ENCODE measurements around the gene ADAM23.

ADAM23 gene

DNA sequence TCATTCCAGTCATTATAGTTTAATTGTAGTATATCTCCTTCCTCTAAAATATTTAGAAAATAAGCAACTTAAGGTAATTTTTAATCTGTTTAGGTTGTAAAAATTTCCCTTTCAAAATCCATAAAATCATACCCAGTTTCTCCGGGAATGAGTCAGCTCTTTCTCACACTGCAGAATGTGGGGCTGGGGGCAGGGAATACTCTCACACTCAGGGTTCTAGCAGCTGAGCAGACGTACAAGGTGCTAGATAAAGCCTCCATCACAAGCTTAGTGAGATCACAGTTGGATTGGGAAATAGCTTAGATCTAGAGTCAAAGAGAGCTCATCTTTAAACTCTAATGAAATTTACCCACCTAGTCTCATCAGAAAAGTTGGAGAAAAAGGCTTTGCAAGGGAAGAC, 119.0 kb downstream of the ADAM23 start:
- DNase-seq (ENCODE audit: low spot score in 2 of 2) = no peak
- H3K27me3 Mint-ChIP-seq = no peaks in the 10 kb centered on the region
- ATAC-seq (replicated peaks; ENCODE audit: extremely low read depth, poor library complexity, severe bottlenecking) = no peak
- no peaks in the 10 kb centered on the region for H3K36me3 Mint-ChIP-seq (ENCODE audit: insufficient read depth)
- no peak overlapping the region for H3K27ac Mint-ChIP-seq (ENCODE audit: low read depth)
- no peaks in the 10 kb centered on the region for H3K9me3 Mint-ChIP-seq
- no peak overlapping the region for H3K4me3 Mint-ChIP-seq
- no peaks in the 10 kb centered on the region for H3K4me1 Mint-ChIP-seq

DNA sequence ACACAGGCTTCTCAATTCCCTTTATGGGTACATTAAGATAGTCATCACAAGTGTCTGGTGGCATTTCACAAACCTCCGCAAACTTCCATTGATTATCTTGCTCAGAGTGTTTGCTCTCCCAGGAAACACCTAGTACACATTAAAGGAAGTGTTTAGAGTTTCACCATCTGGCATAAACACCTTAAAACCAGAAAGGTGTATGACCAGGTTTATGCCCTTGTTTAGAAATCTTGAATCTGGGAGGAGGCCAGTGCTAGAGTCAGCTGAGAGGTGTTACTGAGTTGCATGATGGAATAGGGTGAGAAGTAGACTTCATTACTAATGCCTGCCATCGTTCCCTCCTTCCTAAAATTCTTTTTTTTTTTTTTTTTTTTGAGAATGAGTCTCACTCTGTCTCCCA, 120.0 kb downstream of the ADAM23 start:
- Mint-ChIP-seq H3K36me3 (ENCODE audit: insufficient read depth) (no peaks in the 10 kb centered on the region), H3K4me1 (no peaks in the 10 kb centered on the region), H3K27ac (ENCODE audit: low read depth) (no peak overlapping the region), H3K27me3 (no peaks in the 10 kb centered on the region), H3K4me3 (no peak overlapping the region), H3K9me3 (no peaks in the 10 kb centered on the region)
- DNase-seq (ENCODE audit: low spot score in 2 of 2) = no peak
- no peak for ATAC-seq (replicated peaks; ENCODE audit: extremely low read depth, poor library complexity, severe bottlenecking)

DNA sequence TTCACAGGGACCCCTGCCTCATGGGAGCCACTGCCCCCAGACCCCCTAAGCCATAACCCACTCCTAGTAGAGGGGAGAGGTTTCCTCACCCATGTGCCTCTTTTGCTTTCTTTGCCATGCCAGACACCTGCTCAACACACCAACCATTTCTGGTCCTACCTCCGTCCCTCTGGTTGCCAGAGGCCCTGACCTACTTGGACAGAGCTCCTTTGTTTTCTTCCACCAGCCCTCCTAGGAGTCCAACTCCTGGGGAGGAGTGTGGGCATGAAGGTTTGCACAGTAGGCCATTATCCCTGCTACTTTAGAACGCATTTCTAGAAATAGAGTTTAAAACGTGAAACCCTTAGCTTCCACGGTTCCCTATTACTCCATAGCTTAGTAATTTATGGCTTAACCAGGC, 122.3 kb downstream of the ADAM23 start:
- H3K4me3 Mint-ChIP-seq = no peak overlapping the region
- no peaks in the 10 kb centered on the region for H3K9me3 Mint-ChIP-seq
- H3K27me3 Mint-ChIP-seq = no peaks in the 10 kb centered on the region
- no peaks in the 10 kb centered on the region for H3K4me1 Mint-ChIP-seq
- no peaks in the 10 kb centered on the region for H3K36me3 Mint-ChIP-seq (ENCODE audit: insufficient read depth)
- ATAC-seq (replicated peaks; ENCODE audit: extremely low read depth, poor library complexity, severe bottlenecking) (no peak), DNase-seq (ENCODE audit: low spot score in 2 of 2) (no peak)
- no peak overlapping the region for H3K27ac Mint-ChIP-seq (ENCODE audit: low read depth)

DNA sequence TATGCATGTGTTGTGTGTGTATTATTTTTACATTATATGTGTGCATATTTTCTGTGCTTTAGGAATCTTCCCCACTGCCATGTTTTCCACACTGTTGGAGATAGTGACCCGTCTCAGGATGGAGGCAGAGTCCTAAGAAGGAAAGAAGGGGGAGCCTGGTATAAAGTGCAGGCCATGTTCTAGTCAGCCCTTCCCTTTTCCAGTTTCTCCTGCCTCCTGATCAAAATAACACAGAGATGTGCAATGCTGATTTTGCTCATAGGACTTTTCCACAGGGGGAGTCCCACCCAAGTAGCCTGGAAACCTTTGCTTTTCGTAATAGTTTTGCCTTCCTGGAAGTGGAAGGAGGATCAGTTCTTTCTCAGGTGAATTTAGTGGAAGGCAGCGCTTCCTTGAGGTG, 126.1 kb downstream of the ADAM23 start:
- Mint-ChIP-seq H3K4me3 (no peak overlapping the region), H3K27me3 (no peaks in the 10 kb centered on the region), H3K27ac (ENCODE audit: low read depth) (no peak overlapping the region), H3K36me3 (ENCODE audit: insufficient read depth) (no peaks in the 10 kb centered on the region), H3K9me3 (no peaks in the 10 kb centered on the region), H3K4me1 (no peaks in the 10 kb centered on the region)
- ATAC-seq (replicated peaks; ENCODE audit: extremely low read depth, poor library complexity, severe bottlenecking) (no peak), DNase-seq (ENCODE audit: low spot score in 2 of 2) (no peak)

DNA sequence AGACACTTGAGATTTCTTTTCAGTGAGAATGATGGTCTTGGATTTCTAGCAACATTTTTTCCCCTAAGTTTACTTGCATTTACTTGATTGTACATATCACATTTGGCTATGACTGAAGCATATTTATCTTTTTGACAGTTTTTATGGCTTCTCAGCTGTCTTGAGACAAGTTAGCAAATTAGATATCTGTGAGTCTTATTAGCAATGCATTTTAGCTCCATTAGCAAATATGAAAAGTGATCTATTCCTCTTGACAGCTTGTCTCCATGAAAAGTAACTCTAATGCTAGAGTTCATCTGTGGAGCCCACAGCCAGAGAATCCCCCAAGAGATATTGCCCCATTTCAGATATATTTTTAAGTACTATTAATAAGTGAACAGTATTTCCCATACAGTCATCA, 126.9 kb downstream of the ADAM23 start:
- no peaks in the 10 kb centered on the region for H3K4me1 Mint-ChIP-seq
- no peak overlapping the region for H3K4me3 Mint-ChIP-seq
- DNase-seq (ENCODE audit: low spot score in 2 of 2) (no peak), ATAC-seq (replicated peaks; ENCODE audit: extremely low read depth, poor library complexity, severe bottlenecking) (no peak)
- no peak overlapping the region for H3K27ac Mint-ChIP-seq (ENCODE audit: low read depth)
- H3K9me3 Mint-ChIP-seq = no peaks in the 10 kb centered on the region
- H3K27me3 Mint-ChIP-seq = no peaks in the 10 kb centered on the region
- no peaks in the 10 kb centered on the region for H3K36me3 Mint-ChIP-seq (ENCODE audit: insufficient read depth)

DNA sequence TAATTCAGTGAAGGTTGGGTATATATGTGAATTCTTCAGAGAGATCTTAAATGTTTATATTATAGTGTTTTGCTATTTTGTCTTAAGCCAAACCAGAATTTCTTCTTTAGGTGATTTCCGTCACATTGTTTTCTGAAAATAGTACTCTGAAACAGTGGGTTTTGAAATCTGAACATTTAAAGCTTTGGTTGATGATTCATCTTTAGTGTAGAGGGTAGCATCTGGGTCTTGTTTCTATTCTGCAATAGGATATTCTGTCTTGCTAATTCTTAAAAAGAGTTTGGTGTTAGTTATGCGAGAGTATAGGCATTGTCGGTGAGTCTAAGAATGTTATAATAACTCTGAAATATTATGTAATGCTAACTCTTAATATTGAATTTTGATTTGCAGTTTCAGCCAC, 129.4 kb downstream of the ADAM23 start:
- no peaks in the 10 kb centered on the region for H3K27me3 Mint-ChIP-seq
- no peak for ATAC-seq (replicated peaks; ENCODE audit: extremely low read depth, poor library complexity, severe bottlenecking)
- DNase-seq (ENCODE audit: low spot score in 2 of 2) = no peak

DNA sequence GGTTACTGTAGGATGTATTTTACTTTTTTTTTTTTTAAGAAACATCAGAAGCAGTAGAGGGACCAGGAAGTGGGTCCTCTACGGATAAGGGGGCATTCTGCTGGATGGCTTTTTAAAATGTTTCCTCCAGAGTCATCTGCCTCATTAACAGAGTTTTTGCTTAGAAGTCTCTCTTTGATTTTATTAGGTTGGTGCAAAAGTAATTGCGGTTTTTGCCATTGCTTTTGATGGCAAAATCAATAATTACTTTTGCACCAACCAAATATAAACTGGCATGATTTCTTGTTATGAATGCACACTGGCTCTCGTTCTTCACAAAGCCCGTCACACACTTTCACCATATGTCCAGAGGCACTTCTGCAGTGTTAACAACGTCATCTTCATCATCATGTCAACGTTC, 130.5 kb downstream of the ADAM23 start:
- Mint-ChIP-seq H3K27me3 (no peaks in the 10 kb centered on the region), H3K27ac (ENCODE audit: low read depth) (no peak overlapping the region), H3K9me3 (no peaks in the 10 kb centered on the region), H3K4me3 (no peak overlapping the region), H3K4me1 (no peaks in the 10 kb centered on the region), H3K36me3 (ENCODE audit: insufficient read depth) (no peaks in the 10 kb centered on the region)
- ATAC-seq (replicated peaks; ENCODE audit: extremely low read depth, poor library complexity, severe bottlenecking) (no peak), DNase-seq (ENCODE audit: low spot score in 2 of 2) (no peak)

More for the DNA sequence above, 129.4 kb downstream of the ADAM23 start:
- H3K36me3 Mint-ChIP-seq (ENCODE audit: insufficient read depth) = no peaks in the 10 kb centered on the region
- no peak overlapping the region for H3K27ac Mint-ChIP-seq (ENCODE audit: low read depth)
- no peaks in the 10 kb centered on the region for H3K9me3 Mint-ChIP-seq
- no peaks in the 10 kb centered on the region for H3K4me1 Mint-ChIP-seq
- H3K4me3 Mint-ChIP-seq = no peak overlapping the region

DNA sequence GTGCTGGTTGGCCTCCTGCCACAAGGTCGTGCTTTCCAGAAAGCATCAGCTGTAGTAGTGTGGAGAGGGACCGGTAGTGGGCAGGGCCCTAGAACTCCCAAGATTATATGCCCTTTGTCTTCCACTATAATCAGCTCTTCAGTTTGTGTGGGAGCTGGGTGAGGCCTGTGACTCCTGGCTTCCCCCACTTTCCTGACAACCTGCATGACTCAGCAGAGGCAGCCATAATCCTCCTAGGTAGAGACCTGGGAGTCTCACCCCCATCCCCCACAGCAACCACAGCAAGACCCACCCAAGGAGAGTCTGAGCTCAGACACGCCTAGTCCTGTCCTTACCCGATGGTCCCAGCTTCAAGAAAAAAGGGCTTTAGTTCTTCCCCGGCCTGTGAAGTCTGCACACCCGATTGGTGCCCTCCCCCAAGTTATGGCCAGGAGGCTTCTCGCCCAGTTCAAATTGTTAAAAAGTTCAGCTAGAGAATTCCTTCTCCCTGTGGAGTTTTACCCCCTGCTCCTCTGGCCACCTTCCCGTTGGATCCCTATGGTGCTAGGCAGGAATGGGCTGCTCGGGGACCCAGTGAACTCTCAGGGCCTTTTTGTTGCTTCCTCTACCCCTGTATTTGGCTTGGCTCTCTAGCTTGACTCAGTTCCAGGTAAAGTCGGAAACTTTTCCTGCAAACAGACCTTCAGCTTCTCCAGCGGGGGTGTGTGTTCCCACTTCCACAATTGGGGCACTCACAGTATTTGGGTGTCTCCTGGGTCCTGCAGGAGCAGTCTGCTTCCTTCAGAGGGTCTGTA, 141.2 kb downstream of the ADAM23 start:
- H3K36me3 Mint-ChIP-seq (ENCODE audit: insufficient read depth) = no peaks in the 10 kb centered on the region
- DNase-seq (ENCODE audit: low spot score in 2 of 2) (no peak), ATAC-seq (replicated peaks; ENCODE audit: extremely low read depth, poor library complexity, severe bottlenecking) (no peak)
- no peak overlapping the region for H3K4me3 Mint-ChIP-seq
- H3K4me1 Mint-ChIP-seq = no peaks in the 10 kb centered on the region
- H3K27me3 Mint-ChIP-seq = peaks cover 32% of the 10 kb centered on the region
- H3K9me3 Mint-ChIP-seq = no peaks in the 10 kb centered on the region
- H3K27ac Mint-ChIP-seq (ENCODE audit: low read depth) = no peak overlapping the region

DNA sequence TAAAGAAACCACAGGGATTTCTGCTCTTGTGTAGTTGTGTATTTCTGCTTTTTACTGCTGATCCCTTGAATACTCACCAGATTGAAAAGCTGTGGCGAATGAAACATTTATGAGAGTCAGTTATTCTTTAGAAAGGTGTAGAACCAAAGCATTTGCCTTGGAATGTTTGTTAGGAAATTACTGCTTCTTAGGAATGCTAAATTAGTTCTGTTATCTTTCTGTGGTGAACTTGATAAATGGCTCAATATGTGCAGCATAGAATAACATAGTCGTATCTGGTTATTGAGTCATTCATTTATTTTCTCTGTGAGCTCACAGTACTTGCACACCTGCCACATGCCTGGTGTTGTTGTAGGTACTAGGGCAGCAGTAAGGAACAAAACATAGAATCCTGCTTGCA, 142.0 kb downstream of the ADAM23 start:
- no peaks in the 10 kb centered on the region for H3K9me3 Mint-ChIP-seq
- no peak for ATAC-seq (replicated peaks; ENCODE audit: extremely low read depth, poor library complexity, severe bottlenecking)
- H3K4me3 Mint-ChIP-seq = no peak overlapping the region
- H3K27me3 Mint-ChIP-seq = peaks cover 32% of the 10 kb centered on the region
- H3K4me1 Mint-ChIP-seq = no peaks in the 10 kb centered on the region
- DNase-seq (ENCODE audit: low spot score in 2 of 2) = no peak
- H3K27ac Mint-ChIP-seq (ENCODE audit: low read depth) = no peak overlapping the region
- H3K36me3 Mint-ChIP-seq (ENCODE audit: insufficient read depth) = no peaks in the 10 kb centered on the region

DNA sequence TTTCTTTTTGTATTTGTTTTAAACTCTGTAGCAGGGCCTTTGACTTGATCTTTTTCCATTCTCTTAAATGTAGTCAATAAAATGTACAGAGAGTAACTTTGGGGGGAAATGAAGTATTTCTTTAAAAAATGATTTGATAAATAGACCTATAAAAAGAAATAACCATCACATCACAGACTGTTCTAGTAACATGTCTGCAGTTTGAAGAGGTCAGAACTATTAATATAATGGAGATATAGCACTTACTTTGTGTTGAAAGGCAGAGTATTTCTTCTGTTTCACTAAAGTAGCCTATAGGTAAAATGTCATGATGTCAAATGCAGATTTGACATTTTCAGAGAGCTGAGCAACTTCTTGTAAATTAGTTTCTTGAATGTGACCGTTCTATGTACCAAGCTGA, 143.3 kb downstream of the ADAM23 start:
- H3K4me3 Mint-ChIP-seq = no peak overlapping the region
- H3K9me3 Mint-ChIP-seq = no peaks in the 10 kb centered on the region
- no peak for ATAC-seq (replicated peaks; ENCODE audit: extremely low read depth, poor library complexity, severe bottlenecking)
- no peak for DNase-seq (ENCODE audit: low spot score in 2 of 2)
- H3K27ac Mint-ChIP-seq (ENCODE audit: low read depth) = no peak overlapping the region
- H3K4me1 Mint-ChIP-seq = no peaks in the 10 kb centered on the region
- H3K36me3 Mint-ChIP-seq (ENCODE audit: insufficient read depth) = no peaks in the 10 kb centered on the region
- peaks cover 32% of the 10 kb centered on the region for H3K27me3 Mint-ChIP-seq

DNA sequence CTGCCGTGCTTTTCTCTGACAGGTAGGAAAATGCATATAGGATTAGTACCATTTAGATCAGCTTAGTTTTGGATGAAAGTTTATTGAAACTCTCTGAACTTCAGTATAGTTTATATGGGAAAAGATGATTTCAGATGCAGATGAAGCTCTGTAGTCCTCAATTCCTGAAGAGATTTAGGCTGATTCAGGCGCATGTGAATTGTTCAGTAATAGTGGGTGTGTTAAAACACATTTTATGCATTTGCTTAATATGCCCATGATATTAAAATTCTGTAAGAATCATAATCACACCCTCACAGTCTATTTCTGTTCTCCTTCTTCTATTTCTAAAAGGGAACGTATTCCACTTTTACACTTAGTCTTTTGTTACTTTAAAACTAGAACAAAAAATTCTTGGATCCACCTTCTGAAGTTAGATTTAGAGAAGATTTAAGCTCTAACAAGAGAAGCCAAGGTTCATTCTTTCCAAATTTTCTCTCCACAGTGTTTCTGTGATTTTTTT, 154.4 kb downstream of the ADAM23 start:
- ATAC-seq (replicated peaks; ENCODE audit: extremely low read depth, poor library complexity, severe bottlenecking) = no peak
- H3K4me1 Mint-ChIP-seq = no peaks in the 10 kb centered on the region
- H3K4me3 Mint-ChIP-seq = no peak overlapping the region
- H3K9me3 Mint-ChIP-seq = no peaks in the 10 kb centered on the region
- no peak overlapping the region for H3K27ac Mint-ChIP-seq (ENCODE audit: low read depth)
- H3K27me3 Mint-ChIP-seq = no peaks in the 10 kb centered on the region
- DNase-seq (ENCODE audit: low spot score in 2 of 2) = no peak
- H3K36me3 Mint-ChIP-seq (ENCODE audit: insufficient read depth) = no peaks in the 10 kb centered on the region

DNA sequence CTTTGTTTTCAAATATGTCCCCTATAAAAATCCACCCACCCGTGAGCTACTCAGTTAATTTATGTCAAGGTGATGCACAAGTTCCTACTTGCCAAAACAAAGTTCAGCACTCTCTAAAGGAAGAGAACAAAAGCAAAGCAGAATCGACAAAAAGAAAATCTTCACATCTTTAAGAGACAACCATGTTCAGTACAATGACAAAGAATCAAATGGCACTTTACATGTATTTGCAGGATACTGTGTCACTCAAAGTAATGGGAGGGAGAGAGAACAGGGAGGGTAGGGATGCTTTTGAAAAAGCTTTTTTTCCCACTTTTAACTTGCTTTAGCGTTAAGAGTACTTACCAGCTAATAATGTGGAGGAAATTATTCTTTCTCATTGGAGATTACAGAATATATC, 159.9 kb downstream of the ADAM23 start:
- H3K4me1 Mint-ChIP-seq = no peaks in the 10 kb centered on the region
- no peak overlapping the region for H3K27ac Mint-ChIP-seq (ENCODE audit: low read depth)
- H3K9me3 Mint-ChIP-seq = no peaks in the 10 kb centered on the region
- DNase-seq (ENCODE audit: low spot score in 2 of 2) (no peak), ATAC-seq (replicated peaks; ENCODE audit: extremely low read depth, poor library complexity, severe bottlenecking) (no peak)
- H3K27me3 Mint-ChIP-seq = no peaks in the 10 kb centered on the region
- no peak overlapping the region for H3K4me3 Mint-ChIP-seq
- H3K36me3 Mint-ChIP-seq (ENCODE audit: insufficient read depth) = no peaks in the 10 kb centered on the region

DNA sequence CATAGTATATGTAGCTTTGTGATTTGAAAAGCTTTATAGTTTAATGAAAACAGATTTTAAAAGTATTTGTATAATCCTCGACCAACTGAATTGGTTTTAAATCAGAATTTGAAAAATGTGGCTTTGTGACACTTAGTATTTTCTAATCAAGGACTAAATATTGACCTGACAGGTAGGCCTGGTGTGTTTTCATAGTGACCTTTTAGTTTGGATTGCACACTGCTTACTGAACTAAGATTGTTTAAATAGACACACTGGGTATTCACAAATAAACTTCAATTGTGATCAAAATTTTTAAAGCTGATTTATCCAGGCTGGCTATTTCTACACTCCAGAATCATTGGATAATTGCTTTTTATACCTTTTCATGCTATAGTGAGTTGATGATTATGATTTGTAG, 167.1 kb downstream of the ADAM23 start:
- Mint-ChIP-seq H3K4me1 (no peaks in the 10 kb centered on the region), H3K9me3 (no peaks in the 10 kb centered on the region), H3K27ac (ENCODE audit: low read depth) (no peak overlapping the region), H3K36me3 (ENCODE audit: insufficient read depth) (no peaks in the 10 kb centered on the region), H3K4me3 (no peak overlapping the region), H3K27me3 (no peaks in the 10 kb centered on the region)
- DNase-seq (ENCODE audit: low spot score in 2 of 2) (no peak), ATAC-seq (replicated peaks; ENCODE audit: extremely low read depth, poor library complexity, severe bottlenecking) (no peak)

Data from central memory CD8-positive, alpha-beta T cell (primary cell).